ENCODE data around the gene KLHDC10. TPM values are rescaled to one million over a fixed set of nuclear protein-coding genes. Genes with fewer than 3 reads are reported as not detected.

Gene KLHDC10
- polyA plus RNA-seq, 1 donor from 2014 or later: 59.1 TPM

DNA sequence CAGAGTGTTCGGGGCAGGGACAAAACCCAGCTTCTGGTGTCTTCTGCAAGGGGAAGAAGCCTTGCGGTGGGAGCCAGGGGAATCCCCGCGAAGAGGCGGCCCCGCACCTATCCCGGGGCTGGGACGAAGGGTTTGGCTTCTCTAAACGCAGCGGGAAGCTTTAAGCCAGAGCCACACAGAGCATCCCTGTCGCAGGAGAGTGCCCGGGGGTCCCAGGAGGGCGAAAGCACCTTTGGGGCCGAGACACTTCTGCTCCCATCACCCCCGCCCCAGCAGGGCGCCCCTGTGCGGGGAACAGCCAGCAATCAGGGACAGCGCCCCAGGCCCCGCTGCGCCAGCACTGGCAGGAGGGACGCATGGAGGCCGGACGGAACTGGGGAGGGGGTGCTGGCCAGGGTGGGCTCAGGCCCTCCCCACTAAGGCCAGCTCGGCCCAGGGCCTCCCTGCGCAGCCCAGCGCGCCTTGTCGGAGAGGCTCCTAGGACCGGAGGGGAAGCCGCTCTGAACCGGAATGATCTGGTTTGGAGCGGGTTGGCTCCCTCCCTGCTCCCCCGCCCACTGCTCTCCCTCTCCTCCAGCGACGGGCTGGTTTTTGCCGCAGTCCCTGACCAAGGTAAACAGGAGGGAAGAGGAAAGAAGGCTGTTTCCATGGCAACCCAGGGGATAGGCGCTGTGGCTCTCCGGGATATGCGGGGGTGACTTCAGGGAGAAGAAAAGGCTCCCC lies 71.0 kb downstream of the KLHDC10 start:
- no peaks in the 10 kb centered on the region for H4K20me1 ChIP-seq (ENCODE audit: insufficient read depth)
- TF ChIP-seq EZH2 (IDR thresholded peaks at IDR 0.05; ENCODE audit: borderline replicate concordance, insufficient read depth, low read length, poor library complexity, severe bottlenecking) (no peak), RAD21 (conservative IDR thresholded peaks at IDR 0.05) (peak; percentile 46), POLR2AphosphoS5 (IDR thresholded peaks at IDR 0.05) (peak; percentile 86), TAF1 (IDR thresholded peaks at IDR 0.05; ENCODE audit: low read depth) (no peak), SMC3 (conservative IDR thresholded peaks at IDR 0.05; ENCODE audit: poor library complexity) (no peak), EP300 (conservative IDR thresholded peaks at IDR 0.05; ENCODE audit: poor library complexity, severe bottlenecking) (peak; percentile 59), MXI1 (conservative IDR thresholded peaks at IDR 0.05; ENCODE audit: poor library complexity, severe bottlenecking) (peak; percentile 27)
- TF ChIP-seq, protein P1, sequence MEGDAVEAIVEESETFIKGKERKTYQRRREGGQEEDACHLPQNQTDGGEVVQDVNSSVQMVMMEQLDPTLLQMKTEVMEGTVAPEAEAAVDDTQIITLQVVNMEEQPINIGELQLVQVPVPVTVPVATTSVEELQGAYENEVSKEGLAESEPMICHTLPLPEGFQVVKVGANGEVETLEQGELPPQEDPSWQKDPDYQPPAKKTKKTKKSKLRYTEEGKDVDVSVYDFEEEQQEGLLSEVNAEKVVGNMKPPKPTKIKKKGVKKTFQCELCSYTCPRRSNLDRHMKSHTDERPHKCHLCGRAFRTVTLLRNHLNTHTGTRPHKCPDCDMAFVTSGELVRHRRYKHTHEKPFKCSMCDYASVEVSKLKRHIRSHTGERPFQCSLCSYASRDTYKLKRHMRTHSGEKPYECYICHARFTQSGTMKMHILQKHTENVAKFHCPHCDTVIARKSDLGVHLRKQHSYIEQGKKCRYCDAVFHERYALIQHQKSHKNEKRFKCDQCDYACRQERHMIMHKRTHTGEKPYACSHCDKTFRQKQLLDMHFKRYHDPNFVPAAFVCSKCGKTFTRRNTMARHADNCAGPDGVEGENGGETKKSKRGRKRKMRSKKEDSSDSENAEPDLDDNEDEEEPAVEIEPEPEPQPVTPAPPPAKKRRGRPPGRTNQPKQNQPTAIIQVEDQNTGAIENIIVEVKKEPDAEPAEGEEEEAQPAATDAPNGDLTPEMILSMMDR (IDR thresholded peaks at IDR 0.05; ENCODE audit: poor library complexity, severe bottlenecking): no peak
- TF ChIP-seq, protein P2, sequence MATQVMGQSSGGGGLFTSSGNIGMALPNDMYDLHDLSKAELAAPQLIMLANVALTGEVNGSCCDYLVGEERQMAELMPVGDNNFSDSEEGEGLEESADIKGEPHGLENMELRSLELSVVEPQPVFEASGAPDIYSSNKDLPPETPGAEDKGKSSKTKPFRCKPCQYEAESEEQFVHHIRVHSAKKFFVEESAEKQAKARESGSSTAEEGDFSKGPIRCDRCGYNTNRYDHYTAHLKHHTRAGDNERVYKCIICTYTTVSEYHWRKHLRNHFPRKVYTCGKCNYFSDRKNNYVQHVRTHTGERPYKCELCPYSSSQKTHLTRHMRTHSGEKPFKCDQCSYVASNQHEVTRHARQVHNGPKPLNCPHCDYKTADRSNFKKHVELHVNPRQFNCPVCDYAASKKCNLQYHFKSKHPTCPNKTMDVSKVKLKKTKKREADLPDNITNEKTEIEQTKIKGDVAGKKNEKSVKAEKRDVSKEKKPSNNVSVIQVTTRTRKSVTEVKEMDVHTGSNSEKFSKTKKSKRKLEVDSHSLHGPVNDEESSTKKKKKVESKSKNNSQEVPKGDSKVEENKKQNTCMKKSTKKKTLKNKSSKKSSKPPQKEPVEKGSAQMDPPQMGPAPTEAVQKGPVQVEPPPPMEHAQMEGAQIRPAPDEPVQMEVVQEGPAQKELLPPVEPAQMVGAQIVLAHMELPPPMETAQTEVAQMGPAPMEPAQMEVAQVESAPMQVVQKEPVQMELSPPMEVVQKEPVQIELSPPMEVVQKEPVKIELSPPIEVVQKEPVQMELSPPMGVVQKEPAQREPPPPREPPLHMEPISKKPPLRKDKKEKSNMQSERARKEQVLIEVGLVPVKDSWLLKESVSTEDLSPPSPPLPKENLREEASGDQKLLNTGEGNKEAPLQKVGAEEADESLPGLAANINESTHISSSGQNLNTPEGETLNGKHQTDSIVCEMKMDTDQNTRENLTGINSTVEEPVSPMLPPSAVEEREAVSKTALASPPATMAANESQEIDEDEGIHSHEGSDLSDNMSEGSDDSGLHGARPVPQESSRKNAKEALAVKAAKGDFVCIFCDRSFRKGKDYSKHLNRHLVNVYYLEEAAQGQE (IDR thresholded peaks at IDR 0.05; ENCODE audit: borderline replicate concordance): no peak
- H3K36me3 ChIP-seq (ENCODE audit: insufficient read depth, low read length): no peaks in the 10 kb centered on the region
- no peaks in the 10 kb centered on the region for H3K79me2 ChIP-seq (replicated peaks; ENCODE audit: insufficient read depth, low read length)
- no peaks in the 10 kb centered on the region for H3F3A ChIP-seq (ENCODE audit: insufficient read depth, low read length, poor library complexity, severe bottlenecking)
- peak overlapping the region; percentile 87 for H3K27ac ChIP-seq (ENCODE audit: low read length)
- H3K4me2 ChIP-seq (ENCODE audit: low read length): peak overlapping the region; percentile 30
- no peaks in the 10 kb centered on the region for H3K27me3 ChIP-seq (ENCODE audit: insufficient read depth, low read depth, low read length)
- H3K9me3 ChIP-seq (ENCODE audit: low read length): no peaks in the 10 kb centered on the region
- peak overlapping the region; percentile 27 for H2AFZ ChIP-seq (ENCODE audit: low read depth, low read length)
- peak overlapping the region; percentile 50 for H3K4me3 ChIP-seq (ENCODE audit: low read length)
- H3K9ac ChIP-seq (ENCODE audit: low read length): peak overlapping the region; percentile 70
- no peaks in the 10 kb centered on the region for H3K9me2 ChIP-seq (ENCODE audit: insufficient read depth, low read length)

DNA sequence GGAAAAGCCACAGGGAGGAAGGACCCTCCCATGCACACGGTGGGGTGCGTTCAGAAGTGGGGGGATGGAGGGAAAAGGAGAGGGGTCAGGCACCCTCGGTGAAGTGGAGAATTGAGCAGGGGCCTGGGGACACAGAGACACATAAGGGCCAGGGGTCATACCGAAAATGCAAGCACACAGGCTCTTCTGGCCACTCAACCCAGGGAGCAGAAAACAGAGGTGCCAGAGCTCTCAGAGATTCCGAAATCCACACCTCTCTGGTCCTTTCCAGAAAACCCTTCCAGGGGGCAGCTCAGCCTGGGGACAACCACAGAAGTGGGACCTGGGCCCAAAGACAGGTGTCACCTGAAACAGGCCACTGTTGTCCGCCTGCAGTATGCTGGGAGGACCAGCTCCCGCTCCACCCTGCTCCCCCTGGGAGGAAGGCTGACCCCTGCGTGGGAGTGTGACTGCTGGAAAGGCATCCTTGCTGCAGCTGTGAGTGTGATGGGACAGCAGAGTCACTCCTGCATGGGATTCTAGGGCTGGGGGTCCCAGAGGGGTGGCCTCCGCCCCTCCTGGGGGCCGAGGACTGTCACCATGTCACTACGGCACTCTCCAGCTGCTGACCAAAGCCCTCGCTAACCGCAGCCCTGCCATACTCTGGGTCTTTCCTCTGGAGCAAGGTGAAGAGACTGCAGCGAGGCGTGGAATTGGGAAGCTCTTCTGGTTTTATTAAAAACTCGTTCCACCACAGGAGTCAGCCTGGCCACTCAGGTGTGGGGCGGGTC lies 71.7 kb downstream of the KLHDC10 start:
- Histone ChIP-seq H3K9me2 (ENCODE audit: insufficient read depth, low read length) (no peaks in the 10 kb centered on the region), H3K4me3 (ENCODE audit: low read length) (peak overlapping the region; percentile 50), H3F3A (ENCODE audit: insufficient read depth, low read length, poor library complexity, severe bottlenecking) (no peaks in the 10 kb centered on the region), H3K27me3 (ENCODE audit: insufficient read depth, low read depth, low read length) (no peaks in the 10 kb centered on the region), H2AFZ (ENCODE audit: low read depth, low read length) (peak overlapping the region; percentile 27), H3K4me2 (ENCODE audit: low read length) (peak overlapping the region; percentile 30), H3K9me3 (ENCODE audit: low read length) (no peaks in the 10 kb centered on the region), H3K36me3 (ENCODE audit: insufficient read depth, low read length) (no peaks in the 10 kb centered on the region), H3K79me2 (replicated peaks; ENCODE audit: insufficient read depth, low read length) (no peaks in the 10 kb centered on the region), H3K27ac (ENCODE audit: low read length) (peak overlapping the region; percentile 87), H3K9ac (ENCODE audit: low read length) (peak overlapping the region; percentile 70), H4K20me1 (ENCODE audit: insufficient read depth) (no peaks in the 10 kb centered on the region)
- TF ChIP-seq POLR2AphosphoS5 (IDR thresholded peaks at IDR 0.05) (no peak), RAD21 (conservative IDR thresholded peaks at IDR 0.05) (peak; percentile 1), EP300 (conservative IDR thresholded peaks at IDR 0.05; ENCODE audit: poor library complexity, severe bottlenecking) (peak; percentile 4), TAF1 (IDR thresholded peaks at IDR 0.05; ENCODE audit: low read depth) (no peak)
